GM23338 (cell line): ENCODE measurements around the gene ATG9B.

Experiments
- CREB1 ChIP-seq: fragments of 250-450 bp; sonication (Bioruptor Pico); IDR thresholded peaks from 2 replicates; pipeline ENCODE4 v1.5.0; 2020; ENCODE audit warnings: low read depth, mild to moderate bottlenecking, moderate library complexity
- EZH2 ChIP-seq: fragments of 200-600 bp; sonication (generic); IDR thresholded peaks from one replicate; pipeline ENCODE4 v1.8.0; 2017; ENCODE audit warnings: antibody characterized with exemption, mild to moderate bottlenecking, low read depth; ENCODE audit not compliant: unreplicated experiment
- EZH2phosphoT487 ChIP-seq: fragments of 200-600 bp; sonication (generic); IDR thresholded peaks from one replicate; pipeline ENCODE4 v1.8.1; 2018; ENCODE audit warnings: antibody characterized with exemption; ENCODE audit not compliant: unreplicated experiment
- JUNB ChIP-seq: IDR thresholded peaks from one replicate; pipeline ENCODE4 v1.6.1; 2016; ENCODE audit warnings: antibody characterized with exemption; ENCODE audit not compliant: unreplicated experiment
- NANOG ChIP-seq: IDR thresholded peaks from 2 replicates; pipeline ENCODE4 v1.6.1; 2016; ENCODE audit warnings: antibody characterized with exemption, borderline replicate concordance
- POLR2AphosphoS5 ChIP-seq: IDR thresholded peaks from 2 replicates; pipeline ENCODE4 v1.6.1; 2016; ENCODE audit warnings: antibody characterized with exemption, low read depth
- STAT1 ChIP-seq: IDR thresholded peaks from one replicate; pipeline ENCODE4 v1.6.1; 2016; ENCODE audit warnings: antibody characterized with exemption; ENCODE audit not compliant: unreplicated experiment
- ZNF114 ChIP-seq: fragments of 250-450 bp; sonication (Bioruptor Pico); IDR thresholded peaks from 2 replicates; pipeline ENCODE4 v1.5.0; 2020; ENCODE audit warnings: mild to moderate bottlenecking, moderate library complexity
- ZNF331 ChIP-seq: fragments of 250-450 bp; sonication (Bioruptor Pico); IDR thresholded peaks from 2 replicates; pipeline ENCODE4 v1.5.0; 2020; ENCODE audit warnings: low read depth, mild to moderate bottlenecking, moderate library complexity
- TF ChIP-seq, protein P1 (sequence below), 2 experiments: fragments of 200-600 bp in 1 of 2; sonication (generic) in 1 of 2; conservative IDR thresholded peaks; 2 replicates each; pipeline versions ENCODE4 v1.5.1 to v1.6.1; 2016 to 2017; ENCODE audit warnings: antibody characterized with exemption in 2 of 2, low read depth in 2 of 2, mild to moderate bottlenecking in 2 of 2, moderate library complexity in 1 of 2
- TF ChIP-seq, protein P2 (sequence below): IDR thresholded peaks from one replicate; pipeline ENCODE4 v1.6.1; 2018; ENCODE audit warnings: antibody characterized with exemption; ENCODE audit not compliant: unreplicated experiment
- TF ChIP-seq, protein P3 (sequence below): IDR thresholded peaks from 2 replicates; pipeline ENCODE4 v1.6.1; 2016; ENCODE audit warnings: antibody characterized with exemption

DNA sequence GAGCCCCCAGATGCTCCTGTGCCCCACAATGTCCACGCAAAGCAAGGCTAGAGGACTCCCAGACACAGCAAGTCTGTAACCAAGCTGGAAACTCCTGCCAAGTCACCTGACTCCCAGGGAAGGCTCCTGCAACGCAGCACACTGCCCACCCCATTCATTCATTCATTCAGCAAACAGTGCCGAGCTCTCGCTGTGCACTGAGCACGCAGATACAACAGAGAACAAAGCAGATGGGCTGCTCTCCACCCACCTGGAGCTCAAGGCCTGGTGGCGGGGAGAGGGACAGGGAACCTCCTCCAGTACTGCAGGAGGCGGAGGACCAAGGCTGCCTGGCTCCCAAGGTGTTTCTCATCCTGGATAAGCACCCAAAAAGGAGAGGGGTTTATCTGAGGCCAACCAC is 54.8 kb downstream of the ATG9B start:
- TF ChIP-seq, protein P1, sequence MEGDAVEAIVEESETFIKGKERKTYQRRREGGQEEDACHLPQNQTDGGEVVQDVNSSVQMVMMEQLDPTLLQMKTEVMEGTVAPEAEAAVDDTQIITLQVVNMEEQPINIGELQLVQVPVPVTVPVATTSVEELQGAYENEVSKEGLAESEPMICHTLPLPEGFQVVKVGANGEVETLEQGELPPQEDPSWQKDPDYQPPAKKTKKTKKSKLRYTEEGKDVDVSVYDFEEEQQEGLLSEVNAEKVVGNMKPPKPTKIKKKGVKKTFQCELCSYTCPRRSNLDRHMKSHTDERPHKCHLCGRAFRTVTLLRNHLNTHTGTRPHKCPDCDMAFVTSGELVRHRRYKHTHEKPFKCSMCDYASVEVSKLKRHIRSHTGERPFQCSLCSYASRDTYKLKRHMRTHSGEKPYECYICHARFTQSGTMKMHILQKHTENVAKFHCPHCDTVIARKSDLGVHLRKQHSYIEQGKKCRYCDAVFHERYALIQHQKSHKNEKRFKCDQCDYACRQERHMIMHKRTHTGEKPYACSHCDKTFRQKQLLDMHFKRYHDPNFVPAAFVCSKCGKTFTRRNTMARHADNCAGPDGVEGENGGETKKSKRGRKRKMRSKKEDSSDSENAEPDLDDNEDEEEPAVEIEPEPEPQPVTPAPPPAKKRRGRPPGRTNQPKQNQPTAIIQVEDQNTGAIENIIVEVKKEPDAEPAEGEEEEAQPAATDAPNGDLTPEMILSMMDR (conservative IDR thresholded peaks at IDR 0.05; ENCODE audit: low read depth in 2 of 2) = no peak
- TF ChIP-seq EZH2 = no peak
- no peak for TF ChIP-seq EZH2phosphoT487
- TF ChIP-seq, protein P2, sequence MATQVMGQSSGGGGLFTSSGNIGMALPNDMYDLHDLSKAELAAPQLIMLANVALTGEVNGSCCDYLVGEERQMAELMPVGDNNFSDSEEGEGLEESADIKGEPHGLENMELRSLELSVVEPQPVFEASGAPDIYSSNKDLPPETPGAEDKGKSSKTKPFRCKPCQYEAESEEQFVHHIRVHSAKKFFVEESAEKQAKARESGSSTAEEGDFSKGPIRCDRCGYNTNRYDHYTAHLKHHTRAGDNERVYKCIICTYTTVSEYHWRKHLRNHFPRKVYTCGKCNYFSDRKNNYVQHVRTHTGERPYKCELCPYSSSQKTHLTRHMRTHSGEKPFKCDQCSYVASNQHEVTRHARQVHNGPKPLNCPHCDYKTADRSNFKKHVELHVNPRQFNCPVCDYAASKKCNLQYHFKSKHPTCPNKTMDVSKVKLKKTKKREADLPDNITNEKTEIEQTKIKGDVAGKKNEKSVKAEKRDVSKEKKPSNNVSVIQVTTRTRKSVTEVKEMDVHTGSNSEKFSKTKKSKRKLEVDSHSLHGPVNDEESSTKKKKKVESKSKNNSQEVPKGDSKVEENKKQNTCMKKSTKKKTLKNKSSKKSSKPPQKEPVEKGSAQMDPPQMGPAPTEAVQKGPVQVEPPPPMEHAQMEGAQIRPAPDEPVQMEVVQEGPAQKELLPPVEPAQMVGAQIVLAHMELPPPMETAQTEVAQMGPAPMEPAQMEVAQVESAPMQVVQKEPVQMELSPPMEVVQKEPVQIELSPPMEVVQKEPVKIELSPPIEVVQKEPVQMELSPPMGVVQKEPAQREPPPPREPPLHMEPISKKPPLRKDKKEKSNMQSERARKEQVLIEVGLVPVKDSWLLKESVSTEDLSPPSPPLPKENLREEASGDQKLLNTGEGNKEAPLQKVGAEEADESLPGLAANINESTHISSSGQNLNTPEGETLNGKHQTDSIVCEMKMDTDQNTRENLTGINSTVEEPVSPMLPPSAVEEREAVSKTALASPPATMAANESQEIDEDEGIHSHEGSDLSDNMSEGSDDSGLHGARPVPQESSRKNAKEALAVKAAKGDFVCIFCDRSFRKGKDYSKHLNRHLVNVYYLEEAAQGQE = no peak
- TF ChIP-seq, protein P3, sequence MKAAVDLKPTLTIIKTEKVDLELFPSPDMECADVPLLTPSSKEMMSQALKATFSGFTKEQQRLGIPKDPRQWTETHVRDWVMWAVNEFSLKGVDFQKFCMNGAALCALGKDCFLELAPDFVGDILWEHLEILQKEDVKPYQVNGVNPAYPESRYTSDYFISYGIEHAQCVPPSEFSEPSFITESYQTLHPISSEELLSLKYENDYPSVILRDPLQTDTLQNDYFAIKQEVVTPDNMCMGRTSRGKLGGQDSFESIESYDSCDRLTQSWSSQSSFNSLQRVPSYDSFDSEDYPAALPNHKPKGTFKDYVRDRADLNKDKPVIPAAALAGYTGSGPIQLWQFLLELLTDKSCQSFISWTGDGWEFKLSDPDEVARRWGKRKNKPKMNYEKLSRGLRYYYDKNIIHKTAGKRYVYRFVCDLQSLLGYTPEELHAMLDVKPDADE = no peak
- TF ChIP-seq POLR2AphosphoS5 = no peak
- no peak for TF ChIP-seq CREB1
- TF ChIP-seq JUNB = no peak
- TF ChIP-seq ZNF114 (CRISPR knock-in tag) = no peak
- TF ChIP-seq ZNF331 (CRISPR knock-in tag) = no peak
- TF ChIP-seq NANOG = no peak
- TF ChIP-seq STAT1 = no peak
